ENCODE data around the gene CST9L. TPM values are rescaled to one million over a fixed set of nuclear protein-coding genes. Genes with fewer than 3 reads are reported as not detected.
A peak's percentile ranks its signal among the peaks of the same experiment; 100 is the strongest.

CST9L gene
- total and polyA plus RNA-seq, 2 of the 13 experiments (the other 11 are each of a cell fraction or from before 2014, with no cell fraction given), result 0.15 TPM; not detected in 1

- TF ChIP-seq SALL2 (CRISPR knock-in tag; IDR thresholded peaks at IDR 0.05) (peak; percentile 41; the same call in 1 of the 2 replicates), NR2F6 (IDR thresholded peaks at IDR 0.05) (no peak), NR2F6 (CRISPR knock-in tag; IDR thresholded peaks at IDR 0.05) (0 out of 2 replicates have a peak, but pooled peaks have one; percentile 41), ZNF609 (CRISPR knock-in tag; IDR thresholded peaks at IDR 0.05; ENCODE audit: borderline replicate concordance) (peak; percentile 54), ZNF501 (CRISPR knock-in tag; IDR thresholded peaks at IDR 0.05) (peak; percentile 59; the same call in 1 of the 2 replicates), MNT (IDR thresholded peaks at IDR 0.05) (peak; percentile 54), MED1 (CRISPR knock-in tag; IDR thresholded peaks at IDR 0.05) (peak; percentile 69), BRD4 (CRISPR knock-in tag; IDR thresholded peaks at IDR 0.05) (peak; percentile 89), ATF3 (CRISPR knock-in tag; IDR thresholded peaks at IDR 0.05) (peak; percentile 4; the same call in 1 of the 2 replicates), ZNF44 (CRISPR knock-in tag; IDR thresholded peaks at IDR 0.05) (0 out of 2 replicates have a peak, but pooled peaks have one; percentile 39), HNRNPLL (IDR thresholded peaks at IDR 0.05; ENCODE audit: low read depth, low read length, poor library complexity, severe bottlenecking) (peak; percentile 32), KLF6 (CRISPR knock-in tag; IDR thresholded peaks at IDR 0.05) (no peak), ZNF740 (CRISPR knock-in tag; IDR thresholded peaks at IDR 0.05) (peak; percentile 54; the same call in 1 of the 2 replicates), THYN1 (CRISPR knock-in tag; IDR thresholded peaks at IDR 0.05; ENCODE audit: borderline replicate concordance, low read depth) (no peak), DNMT3B (CRISPR knock-in tag; conservative IDR thresholded peaks at IDR 0.05) (no peak), TEAD3 (CRISPR knock-in tag; optimal IDR thresholded peaks at IDR 0.05; ENCODE audit: borderline replicate concordance) (peak; percentile 62), RBM22 (optimal IDR thresholded peaks at IDR 0.05; ENCODE audit: low read length) (no peak), GLI4 (CRISPR knock-in tag; IDR thresholded peaks at IDR 0.05; ENCODE audit: borderline replicate concordance) (peak; percentile 41; the same call in 1 of the 2 replicates), AGO2 (optimal IDR thresholded peaks at IDR 0.05; ENCODE audit: low read depth, low read length) (peak; percentile 53)
- TF ChIP-seq, protein P1, sequence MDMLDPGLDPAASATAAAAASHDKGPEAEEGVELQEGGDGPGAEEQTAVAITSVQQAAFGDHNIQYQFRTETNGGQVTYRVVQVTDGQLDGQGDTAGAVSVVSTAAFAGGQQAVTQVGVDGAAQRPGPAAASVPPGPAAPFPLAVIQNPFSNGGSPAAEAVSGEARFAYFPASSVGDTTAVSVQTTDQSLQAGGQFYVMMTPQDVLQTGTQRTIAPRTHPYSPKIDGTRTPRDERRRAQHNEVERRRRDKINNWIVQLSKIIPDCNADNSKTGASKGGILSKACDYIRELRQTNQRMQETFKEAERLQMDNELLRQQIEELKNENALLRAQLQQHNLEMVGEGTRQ (IDR thresholded peaks at IDR 0.05; ENCODE audit: low read depth, low read length), result peak; percentile 64; the same call in 1 of the 2 replicates
- TF ChIP-seq, protein P1 (CRISPR knock-in tag; IDR thresholded peaks at IDR 0.05; ENCODE audit: borderline replicate concordance), result peak; percentile 76; the same call in 1 of the 2 replicates
Measured at GRCh38 chr20:23586735-23587525, 18.6 kb upstream of the CST9L start (continued).
